ENCODE measurements around the gene CMTM7. TPM values are rescaled to one million over a fixed set of nuclear protein-coding genes. Genes with fewer than 3 reads are reported as not detected.
A peak's percentile ranks its signal among the peaks of the same experiment; 100 is the strongest.

CMTM7 gene
- total RNA-seq, 4 donors from 2014 or later: 14.8 to 24.7 (median 22.0) TPM

DNA sequence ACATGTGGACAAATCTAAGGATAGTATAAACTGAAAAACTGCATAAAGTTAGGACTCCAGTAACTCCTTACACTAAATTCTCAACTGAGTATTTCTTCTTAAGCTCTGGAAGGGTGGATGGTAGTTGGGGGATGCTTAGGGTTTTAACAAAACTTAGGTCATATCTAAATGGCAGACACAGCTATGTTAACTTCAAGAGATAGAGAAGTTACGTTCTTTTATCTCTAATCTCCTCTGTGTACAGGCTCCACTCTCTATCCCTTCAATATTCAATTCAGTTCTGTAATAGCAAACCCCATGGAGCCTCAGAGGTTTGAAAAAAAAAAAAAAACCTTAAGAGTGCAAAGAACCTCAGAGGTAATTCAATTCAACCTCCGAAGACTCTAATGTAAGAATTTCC lies 107.9 kb downstream of the CMTM7 start:
- DNase-seq: no peak
- TF ChIP-seq, protein P1, sequence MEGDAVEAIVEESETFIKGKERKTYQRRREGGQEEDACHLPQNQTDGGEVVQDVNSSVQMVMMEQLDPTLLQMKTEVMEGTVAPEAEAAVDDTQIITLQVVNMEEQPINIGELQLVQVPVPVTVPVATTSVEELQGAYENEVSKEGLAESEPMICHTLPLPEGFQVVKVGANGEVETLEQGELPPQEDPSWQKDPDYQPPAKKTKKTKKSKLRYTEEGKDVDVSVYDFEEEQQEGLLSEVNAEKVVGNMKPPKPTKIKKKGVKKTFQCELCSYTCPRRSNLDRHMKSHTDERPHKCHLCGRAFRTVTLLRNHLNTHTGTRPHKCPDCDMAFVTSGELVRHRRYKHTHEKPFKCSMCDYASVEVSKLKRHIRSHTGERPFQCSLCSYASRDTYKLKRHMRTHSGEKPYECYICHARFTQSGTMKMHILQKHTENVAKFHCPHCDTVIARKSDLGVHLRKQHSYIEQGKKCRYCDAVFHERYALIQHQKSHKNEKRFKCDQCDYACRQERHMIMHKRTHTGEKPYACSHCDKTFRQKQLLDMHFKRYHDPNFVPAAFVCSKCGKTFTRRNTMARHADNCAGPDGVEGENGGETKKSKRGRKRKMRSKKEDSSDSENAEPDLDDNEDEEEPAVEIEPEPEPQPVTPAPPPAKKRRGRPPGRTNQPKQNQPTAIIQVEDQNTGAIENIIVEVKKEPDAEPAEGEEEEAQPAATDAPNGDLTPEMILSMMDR (IDR thresholded peaks at IDR 0.05): no peak
- no peak for TF ChIP-seq POLR2A (IDR thresholded peaks at IDR 0.05)

DNA sequence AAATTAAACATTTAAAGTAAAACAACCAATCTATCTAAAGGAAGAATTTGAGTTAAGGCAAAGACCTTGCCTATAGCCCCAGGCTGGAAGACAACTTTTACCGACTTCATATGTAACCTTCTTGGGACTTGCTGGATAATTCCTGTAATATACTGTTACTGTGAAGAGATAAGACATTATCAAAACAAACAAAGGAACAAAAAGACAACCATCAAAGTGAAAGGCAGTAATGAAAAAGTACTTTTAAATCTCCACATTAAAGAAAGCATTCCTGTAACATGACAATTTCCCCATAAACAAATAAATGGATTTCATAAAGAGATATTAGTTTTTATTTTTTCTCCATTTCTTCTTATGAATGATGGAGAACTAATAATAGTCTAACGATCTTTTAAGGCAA lies 108.6 kb downstream of the CMTM7 start:
- TF ChIP-seq, protein P1 (IDR thresholded peaks at IDR 0.05): no peak
- TF ChIP-seq POLR2A (IDR thresholded peaks at IDR 0.05): no peak
- Histone ChIP-seq H3K36me3 (no peaks in the 10 kb centered on the region), H3K4me1 (peaks cover 0 to 8% of the 10 kb centered on the region in 2 donors), H3K4me3 (replicated peaks in 1 of 3) (no peak overlapping the region), H3K9me3 (no peaks in the 10 kb centered on the region), H3K27ac (no peak overlapping the region), H3K27me3 (no peaks in the 10 kb centered on the region)
- 79 to 89% methylated on average over 2 of the region's 2 CpGs for WGBS, 2 donors
- DNase-seq: no peak
- intact Hi-C loops (cut with DNase I): loop anchor here (10.0 kb wide), 1 partner anchor 435 kb away; no protein-coding TSS in a partner anchor

More for the DNA sequence above, 107.9 kb downstream of the CMTM7 start:
- no peaks in the 10 kb centered on the region for H3K9me3 ChIP-seq
- H3K27me3 ChIP-seq: no peaks in the 10 kb centered on the region
- no peak overlapping the region for H3K4me3 ChIP-seq (replicated peaks in 1 of 3)
- peaks cover 0 to 11% of the 10 kb centered on the region in 2 donors for H3K4me1 ChIP-seq
- no peaks in the 10 kb centered on the region for H3K36me3 ChIP-seq
- H3K27ac ChIP-seq: no peak overlapping the region
- 95 to 97% methylated on average over 2 of the region's 2 CpGs for WGBS, 2 donors
- intact Hi-C loops (cut with DNase I): no loop called here

GRCh38 chr3:32500880-32501782 lies 109.5 kb downstream of the CMTM7 start:
- H3K4me3 ChIP-seq (replicated peaks in 1 of 3): peak overlapping the region in 2 of 3 donors; percentile 62 to 94
- H3K36me3 ChIP-seq: no peaks in the 10 kb centered on the region
- H3K9me3 ChIP-seq: no peaks in the 10 kb centered on the region
- no peak overlapping the region for H3K27ac ChIP-seq
- 79 to 80% methylated on average over 25 of the region's 25 CpGs for WGBS, 2 donors
- TF ChIP-seq POLR2A (IDR thresholded peaks at IDR 0.05): no peak
- TF ChIP-seq, protein P1 (IDR thresholded peaks at IDR 0.05): no peak
- DNase-seq: no peak
- intact Hi-C loops (cut with DNase I): loop anchor here (10.0 kb wide), 1 partner anchor 434 kb away; no protein-coding TSS in a partner anchor
- peaks cover 0 to 7% of the 10 kb centered on the region in 2 donors for H3K4me1 ChIP-seq
- no peaks in the 10 kb centered on the region for H3K27me3 ChIP-seq

GRCh38 chr3:32501783-32502117 lies 110.1 kb downstream of the CMTM7 start:
- peak overlapping the region; percentile 9 to 94 (median 62) for H3K4me3 ChIP-seq (replicated peaks in 1 of 3)
- no peak for DNase-seq
- peak overlapping the region; percentile 90 to 92 (median 91) for H3K27ac ChIP-seq
- no peaks in the 10 kb centered on the region for H3K36me3 ChIP-seq
- H3K9me3 ChIP-seq: no peaks in the 10 kb centered on the region
- no peaks in the 10 kb centered on the region for H3K27me3 ChIP-seq
- peaks cover 0 to 7% of the 10 kb centered on the region in 2 donors for H3K4me1 ChIP-seq
- intact Hi-C loops (cut with DNase I): loop anchor here (10.0 kb wide), 1 partner anchor 433 kb away; no protein-coding TSS in a partner anchor
- TF ChIP-seq, protein P1 (IDR thresholded peaks at IDR 0.05): no peak
- no peak for TF ChIP-seq POLR2A (IDR thresholded peaks at IDR 0.05)
- 13 to 16% methylated on average over 4 of the region's 4 CpGs for WGBS, 2 donors

Data from thyroid gland (tissue), 4 donors.